Fibroblast of skin of abdomen (primary cell): ENCODE data around the gene SPATS2L. TPM values are rescaled to one million over a fixed set of nuclear protein-coding genes. Genes with fewer than 3 reads are reported as not detected.

ENCODE experiments used
- DNase-seq: peaks from one replicate; pipeline ENCODE4 v3.0.0-alpha.2; 2013
- polyA plus RNA-seq, 2 experiments: library from polyadenylated mRNA; unstranded; fragments of 120-200 nt; gene quantifications; one replicate each; pipeline ENCODE4 v1.2.1, GENCODE V29; 2013; ENCODE audit not compliant: insufficient read length in 2 of 2

Gene SPATS2L, protein sequence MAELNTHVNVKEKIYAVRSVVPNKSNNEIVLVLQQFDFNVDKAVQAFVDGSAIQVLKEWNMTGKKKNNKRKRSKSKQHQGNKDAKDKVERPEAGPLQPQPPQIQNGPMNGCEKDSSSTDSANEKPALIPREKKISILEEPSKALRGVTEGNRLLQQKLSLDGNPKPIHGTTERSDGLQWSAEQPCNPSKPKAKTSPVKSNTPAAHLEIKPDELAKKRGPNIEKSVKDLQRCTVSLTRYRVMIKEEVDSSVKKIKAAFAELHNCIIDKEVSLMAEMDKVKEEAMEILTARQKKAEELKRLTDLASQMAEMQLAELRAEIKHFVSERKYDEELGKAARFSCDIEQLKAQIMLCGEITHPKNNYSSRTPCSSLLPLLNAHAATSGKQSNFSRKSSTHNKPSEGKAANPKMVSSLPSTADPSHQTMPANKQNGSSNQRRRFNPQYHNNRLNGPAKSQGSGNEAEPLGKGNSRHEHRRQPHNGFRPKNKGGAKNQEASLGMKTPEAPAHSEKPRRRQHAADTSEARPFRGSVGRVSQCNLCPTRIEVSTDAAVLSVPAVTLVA
- polyA plus RNA-seq (2013, experiment 1 of 2; ENCODE audit: insufficient read length): 128 TPM
- polyA plus RNA-seq (2013, experiment 2 of 2; ENCODE audit: insufficient read length): 123 TPM

- DNase-seq: peak; percentile 83
Observed at GRCh38 chr2:200306196-200306930, at the start of gene SPATS2L. SPATS2L (plus strand) TSS chr2:200306693; CDS start chr2:200389245, 82,552 bp downstream.

GRCh38 chr2:200257570-200257969 lies 48.9 kb upstream of the SPATS2L start:
- no peak for DNase-seq

DNA sequence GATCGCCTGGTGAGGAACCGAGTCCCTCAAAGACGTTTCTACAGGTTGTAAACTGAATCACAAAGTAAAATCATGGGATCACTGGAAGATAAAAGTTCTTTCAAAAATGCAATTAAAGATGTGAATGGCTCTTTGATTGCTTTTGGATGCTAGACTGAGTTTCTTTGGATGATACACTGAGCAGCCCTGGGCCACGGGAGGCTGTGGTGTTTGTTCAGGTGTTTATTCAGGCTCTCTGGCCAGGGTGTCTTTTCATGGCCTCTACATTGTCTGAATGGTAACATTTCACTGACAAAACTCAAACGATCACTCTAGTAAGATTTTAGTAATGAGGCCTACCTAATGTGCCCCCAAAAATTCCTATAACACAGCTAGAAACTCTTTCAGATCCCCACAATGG lies 48.4 kb upstream of the SPATS2L start:
- DNase-seq: no peak

DNA sequence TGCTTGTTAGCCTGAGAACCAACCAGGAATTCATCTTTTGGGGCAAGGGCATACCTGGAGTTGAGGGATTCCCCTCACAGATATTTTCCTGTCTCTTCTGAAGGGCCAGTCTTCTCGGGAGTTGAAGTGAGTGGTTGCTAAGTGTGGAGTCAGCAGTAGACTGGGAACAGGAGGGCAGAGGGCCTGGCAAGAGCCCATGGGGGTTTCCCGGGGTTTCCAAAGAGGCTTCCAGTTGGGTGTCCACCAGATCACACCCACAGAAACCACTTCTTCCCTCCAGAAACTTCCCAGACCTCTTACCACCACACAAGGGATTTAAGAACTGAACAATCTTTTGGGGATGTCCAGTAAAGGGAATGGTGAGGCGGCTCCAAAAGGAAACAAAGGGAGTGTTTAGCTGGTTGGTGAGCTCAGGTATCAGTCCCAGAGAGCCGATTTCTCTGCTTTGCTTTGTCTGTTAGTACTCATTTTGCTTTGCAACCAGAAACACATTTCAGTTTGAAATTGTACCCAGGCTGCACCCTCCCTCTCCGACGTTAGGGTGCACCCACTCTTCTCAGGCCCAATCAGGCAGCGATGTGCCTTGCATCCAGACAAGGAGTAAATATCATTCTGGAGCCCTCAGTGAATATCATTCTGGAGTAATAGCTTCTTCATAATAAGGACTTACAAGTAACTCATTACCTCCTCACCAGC lies 47.5 kb upstream of the SPATS2L start:
- no peak for DNase-seq

GRCh38 chr2:200259577-200259957 lies 46.9 kb upstream of the SPATS2L start:
- no peak for DNase-seq

DNA sequence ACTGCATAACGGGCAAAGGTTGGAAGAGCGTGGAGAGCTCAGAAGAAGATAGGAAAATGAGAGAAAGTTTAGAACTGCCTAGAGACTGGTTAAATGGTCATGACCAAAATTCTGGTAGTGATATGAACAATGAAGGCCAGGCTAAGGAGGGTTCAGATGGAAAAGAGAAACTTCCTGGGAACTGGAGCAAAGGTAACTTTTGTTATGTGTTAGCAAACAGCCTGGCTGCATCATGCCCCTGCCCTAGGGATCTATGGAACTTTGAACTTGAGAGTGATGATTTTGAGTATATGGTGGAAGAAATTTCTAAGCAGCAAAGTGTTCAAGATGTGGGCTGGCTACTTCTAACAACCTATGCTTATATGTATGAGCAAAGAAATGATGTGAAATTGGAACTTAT lies 44.4 kb upstream of the SPATS2L start:
- DNase-seq: no peak

DNA sequence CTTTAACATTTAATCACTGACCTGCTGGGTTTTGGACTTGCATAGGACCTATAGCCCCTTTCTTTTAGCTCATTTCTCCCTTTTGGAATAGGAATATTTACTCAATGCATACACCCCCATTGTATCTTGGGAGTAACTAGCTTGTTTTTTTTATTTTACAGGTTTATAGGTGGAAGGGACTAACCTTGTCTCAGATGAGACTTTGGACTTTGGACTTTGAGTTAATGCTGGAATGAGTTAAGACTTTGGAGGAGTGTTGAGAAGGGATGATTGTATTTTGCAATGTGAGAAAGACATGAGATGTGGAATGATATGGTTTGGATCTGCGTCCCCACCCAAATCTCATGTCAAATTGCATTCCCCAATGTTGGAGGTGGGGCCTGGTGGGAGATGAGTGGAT lies 43.2 kb upstream of the SPATS2L start:
- DNase-seq: no peak

- no peak for DNase-seq
Observed at GRCh38 chr2:200264631-200265030, 41.9 kb upstream of the SPATS2L start.

- no peak for DNase-seq
Observed at GRCh38 chr2:200266406-200266805, 40.1 kb upstream of the SPATS2L start.

DNA sequence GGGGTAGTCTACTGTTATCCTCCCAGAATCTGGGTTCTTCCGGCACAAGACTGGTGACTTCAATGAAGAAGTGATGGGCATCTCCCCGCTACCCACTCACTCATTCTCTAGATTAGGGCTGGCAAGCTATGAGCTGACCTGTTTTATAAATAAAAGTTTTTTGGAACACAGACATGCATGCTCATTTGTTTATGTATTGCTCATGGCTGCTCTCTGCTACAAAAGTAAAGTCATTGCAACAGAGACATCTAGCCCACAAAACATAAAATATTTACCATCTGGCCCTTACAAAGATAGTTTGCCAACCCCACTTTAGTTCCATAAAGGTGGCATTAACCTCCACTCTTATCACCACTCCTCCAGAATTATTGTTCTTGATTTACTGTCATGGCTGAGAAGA lies 39.1 kb upstream of the SPATS2L start:
- DNase-seq: no peak

GRCh38 chr2:200270732-200271131 lies 35.8 kb upstream of the SPATS2L start:
- DNase-seq: no peak

- DNase-seq: no peak
Observed at GRCh38 chr2:200272320-200272719, 34.2 kb upstream of the SPATS2L start.

DNA sequence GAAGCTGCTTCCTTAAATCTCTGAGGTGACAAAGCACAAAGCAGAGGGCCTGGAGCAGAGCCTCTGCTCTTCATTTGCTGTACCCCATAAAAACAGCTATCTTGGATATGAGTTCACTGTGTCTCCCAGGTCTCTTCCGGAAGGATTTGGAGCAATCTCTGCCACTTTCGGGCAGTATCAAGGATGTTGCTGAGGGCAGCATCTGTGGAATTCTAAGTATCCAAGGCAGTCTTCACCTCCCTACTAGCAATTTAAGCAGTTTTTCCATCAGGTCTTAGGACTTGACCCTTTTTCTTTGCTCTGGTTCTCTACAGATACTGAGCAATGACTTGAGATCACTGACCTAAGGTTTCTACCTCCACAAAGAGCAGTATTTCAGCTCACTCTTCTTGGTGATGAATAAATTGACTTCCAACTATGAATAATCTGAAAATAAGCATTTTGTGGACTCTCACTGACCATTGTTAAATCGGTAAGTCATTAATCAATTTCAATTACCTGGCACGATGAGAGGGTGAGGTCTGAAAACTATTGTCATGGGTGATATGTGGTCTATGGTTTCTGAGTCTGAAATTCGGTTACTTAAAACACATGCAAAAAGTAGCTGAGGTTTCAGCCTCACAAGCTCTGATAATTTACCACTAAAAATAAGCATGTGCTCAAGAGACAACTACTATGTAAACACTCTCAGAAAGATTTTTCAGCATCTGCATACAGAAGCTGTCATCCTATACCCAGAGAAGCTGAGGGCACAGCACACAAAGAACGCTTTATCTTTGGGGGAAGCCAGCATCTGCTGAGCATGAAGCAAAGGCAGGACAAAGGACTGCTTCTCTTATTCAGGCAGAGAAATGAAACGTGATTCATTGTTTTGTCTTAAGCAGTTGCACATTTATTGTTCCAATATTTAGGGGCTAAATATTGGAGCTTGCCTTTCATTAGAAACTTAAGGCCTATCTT lies 32.1 kb upstream of the SPATS2L start:
- DNase-seq: no peak

- DNase-seq: no peak
Observed at GRCh38 chr2:200275295-200276013, 31.0 kb upstream of the SPATS2L start.

- no peak for DNase-seq
Observed at GRCh38 chr2:200276472-200276871, 30.0 kb upstream of the SPATS2L start.

DNA sequence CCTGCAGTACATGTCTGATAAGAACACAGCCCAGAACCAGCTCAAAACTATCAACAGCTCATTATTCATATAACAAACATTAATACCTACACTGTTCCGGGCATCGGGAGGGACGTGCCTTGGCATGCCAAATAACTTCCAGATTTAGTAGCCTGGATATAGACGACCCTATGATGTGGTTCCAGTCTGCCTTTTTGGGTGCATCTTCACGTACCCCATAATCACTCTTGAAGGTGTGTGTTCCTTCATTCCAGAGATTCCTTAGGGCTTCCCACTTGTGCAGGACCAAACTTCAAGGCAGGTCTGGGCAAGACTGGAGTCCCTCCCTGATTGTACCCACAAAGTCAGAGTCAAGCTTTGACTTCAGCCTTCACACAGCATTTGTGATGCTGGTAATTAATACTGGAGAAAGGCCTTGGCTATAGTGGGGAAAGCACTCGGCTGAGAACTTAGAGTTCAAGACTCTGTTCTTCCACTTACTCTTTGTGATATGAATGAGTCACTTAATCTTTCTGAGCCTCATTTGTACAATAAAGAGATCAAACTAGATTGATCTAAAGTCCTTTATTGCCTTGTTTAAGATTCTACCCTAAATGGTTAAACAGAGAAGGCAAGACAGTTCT lies 27.7 kb upstream of the SPATS2L start:
- DNase-seq: no peak

DNA sequence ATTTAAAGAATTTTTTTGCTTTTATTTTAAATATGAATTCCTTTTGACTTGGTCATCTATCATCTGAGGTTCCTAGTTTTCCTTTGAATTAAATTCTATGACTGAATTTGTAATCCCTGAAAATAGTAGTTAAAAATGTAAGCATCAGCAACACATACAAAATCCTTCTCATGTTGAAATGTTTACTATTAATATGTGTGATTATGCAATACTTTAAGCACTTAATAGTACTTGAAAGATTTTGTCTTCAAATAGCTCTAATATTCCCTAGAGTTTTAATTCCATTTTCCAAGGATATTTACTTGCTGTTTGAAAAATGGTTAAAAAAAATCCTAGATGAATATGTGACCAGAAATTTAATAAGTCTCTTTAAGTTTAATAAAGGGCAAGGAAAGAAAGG lies 26.6 kb upstream of the SPATS2L start:
- DNase-seq: no peak

DNA sequence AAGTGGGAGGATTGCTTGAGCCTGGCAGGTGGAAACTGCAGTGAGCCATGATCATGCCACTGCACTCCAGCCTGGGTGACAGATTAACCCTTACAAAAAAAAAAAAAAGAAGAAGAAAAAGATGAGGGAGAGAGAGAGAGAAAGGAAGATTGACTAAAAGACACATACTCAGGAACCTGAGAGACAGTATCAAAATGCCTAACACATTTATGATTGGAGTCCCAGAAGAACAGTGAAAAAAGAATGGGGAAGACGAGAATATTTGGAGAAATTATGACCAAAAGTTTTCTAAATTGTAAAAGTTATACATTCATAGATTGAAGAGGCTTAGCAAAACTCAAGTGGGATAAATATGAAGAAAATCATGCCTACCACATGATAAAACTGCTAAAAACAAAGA lies 19.9 kb upstream of the SPATS2L start:
- DNase-seq: no peak

GRCh38 chr2:200288670-200289429 lies 17.6 kb upstream of the SPATS2L start:
- peak; percentile 66 for DNase-seq

DNA sequence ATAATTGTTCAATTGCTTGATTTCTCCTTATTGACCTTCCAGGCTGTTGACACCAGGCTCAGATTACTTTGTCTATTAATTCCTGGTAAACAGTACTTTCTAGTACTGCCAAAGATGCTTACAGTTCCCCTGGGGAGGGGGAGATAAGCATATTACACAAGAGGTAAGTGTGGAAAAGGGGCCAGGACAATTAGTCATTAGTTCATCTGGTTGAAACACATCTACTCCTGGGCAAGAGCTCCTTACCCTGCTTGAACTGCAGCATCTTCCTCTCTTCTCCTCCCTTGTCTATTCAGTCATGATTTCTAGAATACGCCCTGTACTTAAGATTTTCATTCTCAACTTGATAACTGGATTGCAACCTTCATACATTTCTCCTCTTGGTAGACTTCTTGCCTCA lies 10.4 kb upstream of the SPATS2L start:
- no peak for DNase-seq
